NCI-H1436 (cell line): ENCODE data around the gene KPTN.
"Not testable (repeated sequence)": the region's sequence is repeated elsewhere in the genome, so short reads cannot be mapped to it uniquely, and the experiment has no call there.

Source experiments
- DNase-seq: peaks from one replicate; lab custom pipeline; 2025; lab: John Stamatoyannopoulos, UW

The KPTN gene

DNA sequence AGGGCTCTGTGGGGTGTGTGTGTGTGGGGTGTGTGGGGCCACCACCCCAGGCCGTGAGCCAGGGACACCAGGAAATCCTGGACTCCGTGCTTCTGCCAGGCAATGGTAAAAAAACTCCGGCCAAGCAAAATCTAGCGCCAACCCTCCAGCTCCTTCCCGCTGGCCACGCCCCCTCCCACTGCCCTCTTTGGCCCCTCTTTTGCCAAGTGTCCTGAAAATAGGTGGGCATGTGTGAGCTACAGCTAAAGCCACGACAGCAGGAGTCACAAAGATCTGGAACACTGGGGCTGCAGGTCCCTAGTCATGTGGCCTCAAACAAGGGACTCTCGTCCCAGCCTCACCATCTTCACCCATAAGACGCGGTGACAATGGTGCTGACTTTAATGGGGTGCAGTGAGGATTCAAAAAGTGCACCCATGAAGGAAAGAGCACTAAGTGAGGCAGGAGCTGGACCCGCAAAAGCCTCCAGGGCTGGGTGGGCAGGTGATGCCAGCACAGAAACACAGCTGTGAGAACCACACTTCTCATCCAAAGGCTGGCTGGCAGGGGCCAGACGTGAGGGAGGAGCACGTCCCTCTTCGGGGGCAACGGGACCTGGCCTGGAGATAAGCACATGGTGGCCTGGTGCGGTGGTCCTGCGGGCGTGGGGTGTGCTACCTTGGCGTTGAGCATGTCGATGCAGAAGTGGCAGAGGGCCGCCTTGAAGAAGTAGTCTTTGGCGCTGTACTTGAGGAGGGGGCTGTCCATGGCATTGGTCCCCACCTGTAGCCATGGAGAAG is 7.5 kb upstream of the KPTN start:
- DNase-seq = no peak

DNA sequence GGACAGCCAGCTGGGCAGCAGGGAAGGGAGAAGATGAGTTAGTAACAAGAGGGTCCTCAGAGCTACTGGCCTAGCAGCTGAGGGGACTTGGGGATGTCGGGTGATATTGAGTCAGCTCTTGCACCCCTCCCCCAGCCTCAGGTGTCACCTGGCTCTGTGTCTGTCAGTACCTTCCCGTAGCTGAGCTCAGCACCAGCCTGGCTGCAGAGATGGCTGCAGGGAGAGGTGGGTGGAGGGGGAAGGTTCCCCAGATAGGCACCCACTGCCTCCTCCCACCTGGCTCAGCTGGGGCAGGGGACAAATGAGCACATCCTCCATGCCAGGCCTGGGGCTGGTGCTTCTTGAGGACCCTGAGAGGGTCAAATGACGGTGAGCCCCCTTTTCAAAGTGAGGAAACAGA is 6.8 kb upstream of the KPTN start:
- no peak for DNase-seq

DNA sequence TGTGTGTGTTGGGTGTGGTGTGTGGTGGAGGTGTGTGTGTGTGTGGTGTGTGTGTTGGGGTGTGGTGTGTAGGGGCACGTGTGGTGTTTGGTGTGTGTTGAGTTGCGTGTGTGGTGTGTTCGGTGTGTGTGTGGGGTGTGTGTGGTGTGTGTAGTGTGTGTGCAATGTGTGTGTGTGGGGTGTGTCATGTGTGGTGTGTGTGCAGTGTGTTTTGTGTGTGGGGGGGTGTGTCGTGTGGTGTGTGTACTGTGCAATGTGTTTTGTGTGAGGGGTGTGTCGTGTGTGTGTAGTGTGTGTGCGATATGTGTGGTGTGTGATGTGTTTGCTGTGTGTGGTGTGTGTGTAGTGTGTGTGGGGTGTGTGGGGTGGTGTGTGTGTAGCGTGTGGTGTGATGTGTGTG is 6.0 kb upstream of the KPTN start:
- DNase-seq = no peak

DNA sequence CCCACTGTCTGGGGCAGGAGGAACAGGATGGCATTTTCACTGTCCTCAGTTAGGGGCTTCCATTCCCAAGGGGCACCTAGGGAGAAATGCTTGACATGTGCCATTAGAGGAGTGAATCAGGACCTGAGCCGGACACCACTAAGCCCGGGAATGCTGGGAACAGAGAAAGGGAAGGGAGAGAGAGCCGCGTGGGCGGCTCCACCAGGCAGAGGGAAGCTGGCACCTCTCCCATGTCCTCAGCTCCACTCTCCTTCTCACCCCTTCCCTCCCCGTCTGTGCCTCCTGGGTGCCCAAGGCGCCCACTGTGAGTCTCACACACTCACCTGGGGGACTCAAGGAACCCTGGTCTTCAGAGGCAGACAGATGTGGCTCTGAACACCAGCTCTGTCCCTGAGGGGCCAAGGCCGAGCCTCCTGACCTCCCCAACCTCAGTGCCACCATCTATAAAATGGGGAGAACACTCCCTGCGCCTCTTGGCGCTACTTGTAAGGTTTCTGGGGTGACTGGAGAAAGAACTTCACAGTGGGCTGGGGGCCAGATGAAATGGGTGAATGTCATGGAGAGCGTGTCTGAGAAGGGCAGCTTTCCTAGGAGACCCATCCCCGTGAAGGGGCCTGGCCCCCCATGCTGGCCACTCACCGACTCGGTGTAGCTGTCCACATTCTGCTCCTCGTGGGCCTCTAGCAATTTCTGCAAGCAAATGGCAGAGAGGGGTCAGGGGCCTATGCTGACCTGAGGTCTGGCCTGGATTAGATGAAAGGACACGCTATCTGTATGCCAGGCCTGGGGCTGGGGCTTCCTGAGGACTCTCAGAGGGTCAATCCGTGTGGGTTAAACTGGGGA is 5.3 kb upstream of the KPTN start:
- no peak for DNase-seq

DNA sequence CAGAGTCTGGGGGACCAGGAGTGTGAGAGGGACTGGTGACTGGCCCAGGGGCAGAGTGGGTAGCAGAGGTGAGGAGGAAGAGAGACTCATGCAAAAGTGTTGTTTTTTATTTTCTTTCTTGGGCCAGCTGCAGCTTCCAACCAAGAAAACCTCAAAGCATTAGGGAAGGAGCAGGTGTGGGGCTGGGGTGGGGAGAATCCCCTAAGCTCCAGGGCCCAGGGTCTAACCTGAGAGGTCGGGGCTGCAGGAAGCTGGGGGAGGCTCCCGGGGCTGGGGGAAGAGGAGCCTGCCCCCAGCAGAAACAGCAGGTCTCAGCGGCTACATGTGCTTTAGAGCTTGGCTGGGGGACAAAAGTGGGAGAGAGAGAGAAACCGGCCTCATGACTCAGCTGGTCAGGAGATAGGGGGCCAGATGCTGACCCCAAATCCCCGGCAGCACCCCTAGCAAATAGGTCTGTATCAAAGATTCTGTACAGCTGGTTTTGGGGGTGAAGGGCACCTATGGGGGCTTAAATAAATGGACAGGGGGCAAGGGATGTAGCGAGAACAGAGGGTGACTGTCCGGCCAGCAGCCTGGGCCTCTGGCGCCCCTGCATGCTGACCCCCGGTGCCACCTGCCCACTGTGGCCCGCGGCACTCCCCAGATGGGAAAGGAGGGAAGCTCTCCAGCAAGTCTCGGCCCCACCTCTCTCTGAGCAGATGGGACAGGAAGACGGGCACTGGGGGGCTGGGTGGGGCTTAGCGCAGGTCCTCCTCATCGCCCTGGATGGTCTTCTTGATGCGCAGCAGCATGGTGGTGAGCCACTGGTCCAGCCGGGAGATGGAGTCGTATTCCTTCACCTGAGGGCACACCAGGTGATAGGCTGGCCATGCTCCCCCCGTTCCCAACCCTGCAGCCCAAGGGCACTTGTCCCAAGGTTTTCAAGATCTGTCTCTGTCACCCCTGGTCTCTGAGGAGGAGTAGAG is 3.8 kb upstream of the KPTN start:
- DNase-seq = no peak

DNA sequence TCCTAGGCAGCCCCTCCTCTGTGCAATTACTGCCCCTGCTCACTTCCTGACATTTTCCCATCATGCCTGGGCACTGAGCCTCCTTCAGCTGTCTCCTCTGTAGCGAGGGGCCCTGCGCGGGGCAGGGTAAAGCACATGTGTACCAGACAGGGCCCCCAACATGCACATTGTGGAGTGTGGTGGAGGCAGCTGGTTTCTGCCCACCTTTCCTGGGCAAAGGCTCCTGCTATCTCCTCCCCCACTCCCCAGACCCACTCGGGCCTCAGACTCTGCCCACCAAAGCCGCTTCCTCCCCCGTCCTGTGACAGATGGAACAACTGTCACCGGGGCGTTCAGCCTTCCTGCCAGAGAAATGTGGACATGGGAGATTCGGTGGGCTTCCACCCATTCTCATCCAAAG is 2.9 kb upstream of the KPTN start:
- no peak for DNase-seq

DNA sequence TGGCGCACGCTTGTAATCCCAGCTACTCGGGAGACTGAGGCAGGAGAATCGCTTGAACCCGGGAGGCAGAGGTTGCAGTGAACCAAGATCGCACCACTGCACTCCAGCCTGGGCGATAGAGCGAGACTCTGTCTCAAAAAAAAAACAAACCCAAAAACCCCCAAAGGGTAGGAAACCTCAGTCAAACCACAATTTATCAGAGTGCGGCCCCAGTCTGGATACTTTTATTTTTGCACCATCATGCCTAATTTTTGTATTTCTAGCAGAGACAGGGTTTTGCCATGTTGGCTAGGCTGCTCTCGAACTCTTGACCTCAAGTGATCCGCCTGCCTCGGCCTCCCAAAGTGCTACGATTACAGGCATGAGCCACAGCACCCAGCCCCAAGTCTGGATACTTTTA is 2.2 kb upstream of the KPTN start:
- DNase-seq = not testable (repeated sequence)

DNA sequence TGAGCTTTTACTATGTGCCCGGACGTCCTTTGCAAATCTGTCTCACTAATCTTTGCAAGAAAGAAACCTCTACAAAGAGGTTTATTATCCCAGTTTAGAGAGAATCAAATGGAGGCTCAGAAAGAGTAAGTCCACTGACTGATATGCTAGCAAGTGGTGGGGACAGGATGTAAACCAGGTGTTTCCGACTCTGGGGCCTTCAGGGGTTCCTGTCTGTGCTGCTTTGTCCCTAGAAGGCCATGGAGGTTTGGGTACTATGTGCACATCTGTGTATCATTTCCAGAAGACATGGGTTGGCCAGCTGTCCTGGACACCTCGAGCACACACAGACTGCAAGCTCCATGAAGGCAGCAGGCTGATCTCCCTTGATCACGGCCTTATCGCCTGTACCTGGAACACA is 1.2 kb upstream of the KPTN start:
- no peak for DNase-seq

DNA sequence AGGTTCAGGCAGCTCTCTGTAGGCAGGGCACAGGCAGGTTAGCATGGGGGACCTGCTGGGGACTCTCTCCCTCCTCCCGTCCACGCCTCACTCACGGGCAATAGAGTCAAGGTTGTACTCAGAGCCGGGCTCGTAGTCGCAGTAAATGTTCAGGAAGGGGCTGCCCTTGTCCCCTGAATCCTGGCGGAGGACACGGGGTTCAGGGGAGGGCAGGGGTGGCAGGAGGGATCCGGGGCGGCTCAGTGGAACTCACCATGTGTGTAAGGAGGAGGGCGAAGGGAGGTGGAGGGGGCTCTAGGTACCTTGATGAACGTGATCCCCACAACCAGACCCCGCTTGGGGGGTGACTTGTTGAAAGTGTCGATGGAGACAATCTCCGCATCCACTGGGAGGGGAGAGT is 819 bp downstream of the KPTN start:
- DNase-seq = no peak

DNA sequence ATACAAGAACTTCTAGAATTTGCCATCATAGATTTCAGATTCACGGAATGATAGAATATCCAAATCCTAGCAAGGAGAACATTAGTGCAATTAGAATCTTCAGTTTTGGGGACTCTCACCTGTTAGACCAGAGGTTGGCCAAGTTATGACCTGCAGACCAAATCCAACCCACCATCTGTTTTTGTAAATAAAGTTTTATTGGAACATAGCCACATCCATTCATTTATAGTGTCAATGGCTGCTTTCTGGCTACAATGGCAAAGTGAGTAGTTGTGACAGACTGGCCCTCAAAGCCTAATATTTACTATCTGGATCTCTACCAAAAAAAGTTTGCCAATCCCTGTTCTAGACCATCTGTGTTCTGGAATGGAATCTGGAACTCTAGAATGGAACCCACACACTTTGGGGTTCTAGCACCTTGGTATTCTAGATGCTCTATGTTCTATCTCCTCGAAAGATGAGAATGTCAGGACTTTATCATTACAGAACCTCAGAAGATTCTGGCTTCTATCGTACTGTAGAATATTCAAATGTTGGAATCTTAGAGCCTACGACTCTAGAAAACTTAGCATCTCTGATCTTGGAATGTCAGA is 2.5 kb downstream of the KPTN start:
- no peak for DNase-seq

DNA sequence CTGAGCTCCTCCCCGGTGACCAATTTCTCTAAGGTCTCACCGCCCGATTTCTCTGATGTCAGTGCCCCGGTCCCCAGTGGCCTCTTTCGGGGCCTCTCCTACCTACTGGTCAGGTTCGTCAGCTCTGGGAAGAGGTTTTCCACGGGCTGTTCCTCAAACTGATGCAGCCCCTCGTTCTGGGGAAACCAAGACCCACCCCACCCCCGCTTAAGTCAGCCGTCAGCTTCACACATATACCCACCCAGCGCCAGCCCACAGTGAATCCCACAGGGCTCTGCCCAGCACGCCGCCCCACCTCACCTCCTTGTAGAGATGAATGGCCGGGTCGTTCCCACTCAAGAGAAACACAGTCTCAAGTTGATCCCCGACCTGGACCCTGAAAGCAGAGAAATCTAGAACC is 3.4 kb downstream of the KPTN start:
- DNase-seq = no peak

DNA sequence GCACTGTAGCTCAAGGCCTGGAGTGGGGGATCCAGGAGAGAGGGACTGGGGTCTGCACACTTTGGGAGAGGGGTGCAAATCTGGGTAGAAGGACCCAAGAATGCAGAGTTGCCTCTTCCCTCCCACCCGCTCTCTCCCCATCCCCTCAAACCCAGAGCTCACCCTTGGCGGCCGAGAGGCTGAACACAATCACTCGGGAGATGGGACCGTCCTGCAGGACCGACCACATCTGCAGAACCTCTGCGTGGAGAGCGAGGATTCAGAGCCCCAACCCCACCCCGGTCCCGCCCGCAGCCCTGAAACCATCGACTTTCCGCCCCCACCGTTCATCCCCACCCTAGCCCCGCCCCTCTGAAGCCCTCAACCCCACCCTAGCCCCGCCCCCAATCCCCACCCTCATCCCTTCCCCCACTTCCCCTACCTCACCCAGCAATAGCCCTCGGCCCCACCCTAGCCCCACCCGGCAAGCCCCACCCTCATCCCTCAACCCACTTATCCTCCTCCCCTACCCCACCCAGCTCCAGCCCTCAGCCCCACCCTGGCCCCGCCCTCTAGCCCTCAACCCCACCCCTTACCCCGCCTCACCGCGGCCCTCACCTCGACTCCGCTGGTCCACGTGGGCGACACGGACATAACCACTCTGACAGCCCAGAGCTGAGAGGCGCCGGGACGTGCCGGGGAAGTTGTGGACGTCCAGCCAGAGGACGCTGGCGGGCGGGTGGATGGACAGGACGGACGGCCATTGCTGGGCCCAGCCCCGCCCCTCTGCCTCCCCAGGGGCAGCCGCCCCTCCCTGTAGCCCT is 4.1 kb downstream of the KPTN start:
- no peak for DNase-seq

DNA sequence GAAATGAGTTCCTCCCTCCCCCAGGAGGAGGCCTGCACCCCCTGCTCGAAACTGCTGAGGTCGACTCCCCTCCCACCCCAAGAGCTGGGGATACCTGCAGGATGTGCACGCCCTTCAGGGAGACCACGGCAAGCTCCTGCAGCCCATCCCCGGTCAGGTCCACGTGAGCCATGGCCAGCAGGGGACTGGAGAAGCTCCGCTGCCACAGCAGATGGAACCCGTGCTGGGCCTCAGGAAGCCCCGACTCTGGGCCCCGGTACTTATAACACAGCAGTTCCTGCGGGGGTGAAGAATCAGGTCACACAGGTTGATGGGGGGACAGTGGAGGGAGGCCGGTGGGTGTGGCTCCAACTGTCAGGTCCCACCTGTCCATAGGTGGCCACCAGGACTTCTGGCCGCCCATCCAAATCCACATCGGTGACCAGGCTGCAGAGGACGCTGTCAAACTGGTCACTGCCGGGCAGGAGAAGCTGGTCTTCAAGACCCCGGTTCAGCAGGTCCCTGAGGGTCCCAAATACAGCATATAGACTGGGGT is 7.5 kb downstream of the KPTN start:
- DNase-seq = no peak

DNA sequence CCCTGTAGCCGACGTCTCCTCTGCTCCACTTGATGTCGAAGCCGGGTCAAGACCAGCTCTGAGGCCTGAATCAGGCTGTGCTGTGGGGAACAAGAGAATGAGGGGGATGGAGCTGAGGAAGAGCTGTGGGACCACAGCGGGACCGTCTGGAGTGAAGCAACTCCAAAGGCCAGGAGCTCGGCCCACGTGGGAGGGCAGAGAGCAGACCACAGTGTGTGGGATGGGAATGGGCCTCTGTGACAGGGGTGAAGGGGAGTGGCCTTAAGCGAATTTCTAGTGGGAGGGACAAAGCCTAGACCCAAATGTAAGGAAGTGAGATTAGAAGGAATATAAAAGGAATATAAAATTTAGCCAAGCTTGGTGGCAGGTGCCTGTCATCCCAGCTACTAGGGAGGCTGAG is 8.6 kb downstream of the KPTN start:
- DNase-seq = no peak

DNA sequence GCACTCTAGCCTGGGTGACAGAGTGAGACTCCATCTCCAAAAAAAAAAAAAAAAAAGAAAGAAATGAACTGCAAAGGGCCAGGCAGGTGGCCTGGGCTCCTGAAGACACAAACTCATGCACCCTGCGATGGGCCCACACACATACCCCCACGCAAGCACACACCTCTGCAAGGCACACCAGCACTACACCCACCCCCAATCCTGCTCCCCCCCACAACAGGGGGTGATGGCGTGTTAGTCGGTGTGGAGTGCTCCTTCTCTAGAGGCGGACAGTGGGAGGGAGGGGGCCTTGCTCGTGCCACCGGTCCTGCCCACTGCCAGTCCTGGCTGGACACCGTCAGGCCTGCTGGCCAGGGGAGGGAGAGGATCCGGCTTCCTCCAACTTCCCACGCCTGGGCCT is 10.7 kb downstream of the KPTN start:
- no peak for DNase-seq

DNA sequence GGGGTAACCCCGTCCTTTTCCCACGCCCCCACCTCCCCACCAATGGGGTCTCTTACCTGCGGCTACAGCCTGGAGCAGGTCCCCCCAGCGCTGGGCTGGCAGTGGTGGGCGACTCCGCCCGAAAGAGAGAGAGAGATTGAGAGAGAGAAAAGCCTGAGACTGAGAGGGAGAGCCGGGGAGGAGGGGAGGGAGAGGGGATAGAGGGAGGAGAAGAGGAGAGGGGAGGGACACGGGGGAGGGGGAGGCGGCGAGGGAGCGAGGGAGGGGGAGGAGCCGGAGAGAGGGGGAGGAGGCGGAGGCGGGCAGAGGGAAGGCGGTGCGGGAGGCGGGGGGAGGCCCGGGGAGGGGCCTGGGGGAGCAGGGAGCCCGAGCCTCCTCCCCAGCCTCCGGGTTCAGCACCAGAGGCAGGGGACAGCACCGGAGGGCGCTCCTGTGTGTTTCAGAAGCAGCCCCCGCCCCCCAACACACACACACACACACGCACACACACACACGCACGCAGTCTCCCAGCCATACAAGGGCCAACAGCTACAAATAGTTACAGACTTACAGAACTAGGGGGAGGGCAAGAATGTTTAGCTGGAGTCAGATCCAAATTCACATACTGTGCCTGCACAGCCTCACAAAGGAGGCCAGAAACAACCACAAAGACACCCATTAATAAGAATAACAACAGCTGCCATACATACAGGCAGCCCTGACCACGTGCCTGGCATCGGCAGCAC is 12.1 kb downstream of the KPTN start, which contains the start of gene SLC8A2:
Gene SLC8A2 (minus strand): TSS at position 161 of the 725 bp plus-strand sequence. CDS start 5,490 bp downstream, outside the sequence.
- DNase-seq = peak; percentile 79

DNA sequence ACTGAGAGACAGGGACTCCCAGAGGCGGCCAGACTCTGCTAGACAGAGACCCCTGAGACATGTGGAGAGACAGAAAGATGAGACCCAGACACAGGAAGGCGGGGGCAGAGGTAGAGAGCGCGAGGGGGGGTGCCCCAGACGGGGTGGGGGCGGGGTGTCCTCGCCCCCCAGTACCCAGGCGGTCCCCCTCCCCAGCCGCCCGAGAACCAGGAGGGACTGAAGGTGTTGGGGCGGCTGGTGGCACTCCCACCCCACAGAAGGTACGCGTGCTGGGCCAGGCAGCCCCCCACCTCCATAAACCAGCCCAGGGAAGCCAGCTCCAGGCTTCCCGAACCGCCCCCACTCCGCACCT is 12.7 kb downstream of the KPTN start:
- no peak for DNase-seq

DNA sequence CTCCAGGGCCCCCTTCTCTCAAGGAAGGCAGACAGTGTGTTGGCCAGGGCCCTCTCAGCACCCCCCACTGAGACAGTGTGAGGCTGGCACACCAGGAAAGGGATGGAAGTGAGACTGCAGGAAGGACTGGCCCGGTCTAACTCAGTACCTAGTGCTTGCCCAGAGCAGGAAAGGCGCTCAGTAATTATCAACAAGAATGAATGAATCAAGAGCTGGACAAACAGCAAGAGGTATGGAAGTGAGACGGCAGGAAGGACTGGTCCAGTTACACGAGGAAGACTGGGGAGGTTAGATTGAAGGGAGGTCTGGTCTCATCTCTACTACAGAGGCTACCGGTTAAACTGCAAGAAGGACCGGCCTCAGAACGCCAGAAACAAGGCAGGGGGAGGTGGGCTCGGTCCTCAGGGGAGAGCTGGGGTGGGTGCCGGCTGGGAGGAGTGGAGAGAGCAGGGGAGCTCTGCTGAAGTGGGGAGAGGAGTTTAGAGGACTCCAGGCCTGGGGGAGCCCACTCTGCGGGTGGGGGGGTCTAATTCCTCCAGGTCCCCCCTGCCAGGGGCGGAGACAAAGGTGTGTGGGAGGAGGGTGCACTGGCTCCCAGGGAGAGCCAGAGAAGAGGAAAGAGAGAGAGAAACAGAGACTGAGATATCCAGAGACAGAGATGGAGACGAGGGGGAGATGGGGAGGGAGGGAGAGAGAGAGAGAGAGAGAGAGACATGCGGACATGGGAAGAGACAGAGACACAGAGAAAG is 13.4 kb downstream of the KPTN start:
- DNase-seq = no peak

DNA sequence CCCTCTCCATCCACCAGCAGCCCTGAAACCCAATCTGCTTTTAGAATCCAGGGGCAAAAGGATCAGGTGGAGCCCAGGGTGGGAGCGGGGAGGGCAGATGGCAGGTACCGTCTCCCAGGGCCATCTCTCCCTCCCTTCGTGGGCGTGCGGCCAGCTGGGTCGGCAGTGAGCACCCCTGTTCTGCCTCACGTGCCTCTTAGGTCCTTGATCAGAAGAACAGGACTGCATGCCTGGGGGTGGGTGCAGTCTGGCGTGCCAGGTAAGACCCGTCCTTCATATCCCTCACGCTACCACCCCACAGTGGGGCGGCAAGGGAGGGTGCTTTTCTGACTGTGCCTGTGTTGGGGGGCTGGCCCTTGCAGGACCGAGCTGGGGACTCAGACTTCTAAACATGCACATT is 14.3 kb downstream of the KPTN start:
- no peak for DNase-seq

DNA sequence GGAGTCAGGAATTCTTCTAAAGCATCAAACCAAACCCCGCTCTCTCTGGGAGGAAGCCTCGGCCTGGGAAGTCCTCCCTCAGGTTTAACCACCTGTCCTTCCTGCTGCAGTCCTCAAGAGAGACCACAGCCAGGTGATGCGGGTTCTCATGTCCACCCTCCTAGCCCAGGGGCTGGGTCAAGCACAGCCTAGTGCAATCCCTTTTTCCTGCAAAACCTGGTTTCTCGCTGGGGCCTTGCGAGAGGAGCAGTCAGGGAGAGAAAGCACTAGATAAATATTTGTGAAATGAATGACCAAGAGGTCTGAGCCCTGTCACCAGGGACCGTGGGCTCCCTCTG is 14.7 kb downstream of the KPTN start:
- DNase-seq = no peak
